Activated CD4-positive, alpha-beta T cell treated with anti-CD3 and anti-CD28 coated beads, Interleukin-2, amount 50 U/mL, for 24 hours (primary cell): ENCODE data around the gene SREBF2.
A peak's percentile ranks its signal among the peaks of the same experiment; 100 is the strongest.

Source experiments
- DNase-seq, 2 donors: peaks; one replicate each; pipeline ENCODE4 v3.0.0-alpha.2; 2020; ENCODE audit warnings: low read depth in 1 of 2, low spot score in 1 of 2

Gene SREBF2

DNA sequence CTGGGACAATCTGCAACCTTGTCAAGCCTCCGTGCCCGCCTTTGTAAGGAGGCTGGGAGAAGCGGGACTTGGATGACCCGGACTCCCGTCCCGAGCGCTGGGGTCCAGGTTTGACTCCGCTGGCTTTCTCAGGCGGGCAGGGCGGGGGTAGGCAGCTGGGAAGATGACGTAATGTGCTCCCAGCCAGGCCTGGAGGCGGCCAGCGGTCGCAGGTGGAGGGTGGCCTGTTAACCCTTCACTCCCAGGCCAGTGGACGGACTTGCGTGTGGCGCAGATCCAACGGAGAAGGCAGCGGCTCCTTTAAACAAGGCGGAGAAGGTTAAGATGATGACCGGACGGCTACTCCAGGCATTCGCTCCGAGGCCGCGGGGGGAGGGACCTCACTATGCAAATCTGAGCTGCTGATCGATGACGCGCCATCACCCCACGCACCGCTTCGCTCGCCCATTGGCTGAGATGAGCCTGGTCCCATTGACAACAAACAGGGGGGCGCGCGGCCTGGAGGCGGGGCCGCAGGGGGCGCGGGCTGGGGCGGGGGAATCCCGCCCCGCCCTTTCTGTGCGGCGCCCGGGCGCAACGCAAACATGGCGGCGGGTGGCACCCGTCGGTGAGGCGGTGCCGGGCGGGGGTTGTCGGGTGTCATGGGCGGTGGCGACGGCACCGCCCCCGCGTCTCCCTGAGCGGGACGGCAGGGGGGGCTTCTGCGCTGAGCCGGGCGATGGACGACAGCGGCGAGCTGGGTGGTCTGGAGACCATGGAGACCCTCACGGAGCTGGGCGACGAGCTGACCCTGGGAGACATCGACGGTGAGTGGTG lies at the start of gene SREBF2:
Gene SREBF2 (plus strand): TSS at position 553 of the 816 bp plus-strand sequence. CDS start 166 bp downstream, at position 719.
- DNase-seq, result peak; percentile 97 to 98

DNA sequence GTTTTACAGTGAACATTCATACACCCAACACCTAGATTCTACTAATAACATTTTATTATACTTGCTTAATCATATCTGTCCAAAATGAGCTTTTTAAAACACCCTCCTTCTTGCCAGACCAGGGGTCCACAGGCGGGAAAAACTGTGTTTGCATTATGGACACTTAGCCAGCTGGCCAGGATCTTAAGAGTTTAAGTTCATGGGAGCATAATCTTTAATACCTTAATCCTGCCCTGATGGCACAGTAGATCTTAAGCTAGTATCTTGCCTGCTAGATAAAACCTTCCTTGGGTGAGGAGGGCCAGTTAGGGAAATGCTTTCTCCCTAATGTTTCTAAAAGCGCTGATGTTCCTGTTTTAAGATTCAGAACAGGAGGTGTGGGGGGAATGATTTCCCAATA lies 45.6 kb upstream of the SREBF2 start:
- DNase-seq, result no peak

DNA sequence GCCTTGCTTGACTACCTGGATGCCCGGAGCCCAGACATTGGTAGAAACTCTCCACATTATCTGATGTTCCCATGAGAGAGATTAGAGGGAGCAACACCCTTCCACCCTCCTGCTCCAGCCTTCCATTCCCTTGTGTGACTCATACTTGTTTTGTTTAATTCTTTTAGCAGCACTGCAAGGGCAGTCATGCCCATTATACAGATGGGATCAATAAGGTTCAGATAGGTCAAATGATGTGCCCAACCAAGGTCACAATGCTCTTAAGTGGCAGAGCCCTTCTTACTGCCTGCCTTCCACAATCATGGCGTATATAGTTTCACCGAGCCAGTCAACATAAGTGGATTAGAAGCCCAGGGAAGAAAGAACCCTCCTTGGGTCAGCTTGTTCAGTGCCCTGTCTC lies 39.0 kb upstream of the SREBF2 start:
- DNase-seq, result no peak

DNA sequence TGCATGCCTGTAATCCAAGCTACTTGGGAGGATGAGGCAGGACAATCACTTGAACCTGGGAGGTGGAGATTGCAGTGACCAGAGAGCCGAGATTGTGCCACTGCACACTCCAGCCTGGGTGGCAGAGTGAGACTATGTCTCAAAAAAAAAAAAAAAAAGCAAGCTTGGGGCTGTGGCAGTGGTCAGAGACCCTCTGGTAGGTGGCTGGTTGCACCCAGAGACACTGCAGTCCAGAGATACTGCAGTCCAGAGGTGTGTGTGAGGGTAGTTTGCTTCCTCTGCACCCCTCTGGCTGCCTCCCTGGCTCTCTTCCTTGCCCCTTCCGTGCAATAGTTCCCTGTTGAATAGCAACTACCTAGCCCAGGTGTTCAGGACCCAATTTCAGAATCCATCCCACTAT lies 34.2 kb upstream of the SREBF2 start:
- no peak for DNase-seq

DNA sequence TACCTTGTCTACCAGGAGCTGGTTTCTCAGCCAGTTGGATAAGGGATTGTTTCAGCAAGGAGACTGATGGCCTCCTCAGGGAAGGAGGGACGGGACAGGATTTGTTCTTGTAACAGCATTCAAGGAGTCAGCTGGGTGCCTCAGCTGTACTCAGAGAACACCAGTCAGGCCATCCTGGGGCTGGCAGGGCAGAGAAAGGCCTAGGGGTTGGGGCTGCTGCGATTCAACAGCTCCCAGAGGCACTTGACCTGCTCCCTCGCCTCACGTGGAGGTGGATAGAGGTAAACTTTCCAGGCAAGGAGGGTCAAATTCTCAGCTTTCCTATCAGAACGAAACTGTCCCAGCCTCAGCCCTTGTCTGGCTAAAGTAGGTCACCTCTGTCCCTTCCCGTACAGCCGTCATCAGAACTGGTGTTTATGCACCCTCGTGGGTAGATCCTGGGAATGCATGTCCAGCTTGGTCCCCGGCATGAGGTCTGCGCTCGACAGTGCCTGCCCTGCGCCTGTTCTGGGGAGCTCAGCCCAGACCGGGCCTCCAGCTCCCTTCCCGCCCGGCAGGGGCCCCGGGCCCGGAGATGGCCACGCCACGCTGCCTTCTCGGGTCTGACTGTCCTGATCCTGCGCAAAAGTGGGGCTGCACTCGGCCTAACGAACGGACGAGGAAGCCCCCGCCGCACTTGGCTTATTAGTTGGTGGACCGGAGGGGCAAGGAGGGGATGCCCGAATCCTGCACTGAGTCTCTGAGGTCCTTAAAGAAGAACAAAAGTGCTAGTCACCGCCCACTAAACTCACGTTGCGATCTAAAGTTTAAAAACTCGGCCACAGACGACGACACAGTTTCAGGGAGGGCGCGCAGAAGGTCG lies 33.2 kb upstream of the SREBF2 start:
- DNase-seq, result no peak

DNA sequence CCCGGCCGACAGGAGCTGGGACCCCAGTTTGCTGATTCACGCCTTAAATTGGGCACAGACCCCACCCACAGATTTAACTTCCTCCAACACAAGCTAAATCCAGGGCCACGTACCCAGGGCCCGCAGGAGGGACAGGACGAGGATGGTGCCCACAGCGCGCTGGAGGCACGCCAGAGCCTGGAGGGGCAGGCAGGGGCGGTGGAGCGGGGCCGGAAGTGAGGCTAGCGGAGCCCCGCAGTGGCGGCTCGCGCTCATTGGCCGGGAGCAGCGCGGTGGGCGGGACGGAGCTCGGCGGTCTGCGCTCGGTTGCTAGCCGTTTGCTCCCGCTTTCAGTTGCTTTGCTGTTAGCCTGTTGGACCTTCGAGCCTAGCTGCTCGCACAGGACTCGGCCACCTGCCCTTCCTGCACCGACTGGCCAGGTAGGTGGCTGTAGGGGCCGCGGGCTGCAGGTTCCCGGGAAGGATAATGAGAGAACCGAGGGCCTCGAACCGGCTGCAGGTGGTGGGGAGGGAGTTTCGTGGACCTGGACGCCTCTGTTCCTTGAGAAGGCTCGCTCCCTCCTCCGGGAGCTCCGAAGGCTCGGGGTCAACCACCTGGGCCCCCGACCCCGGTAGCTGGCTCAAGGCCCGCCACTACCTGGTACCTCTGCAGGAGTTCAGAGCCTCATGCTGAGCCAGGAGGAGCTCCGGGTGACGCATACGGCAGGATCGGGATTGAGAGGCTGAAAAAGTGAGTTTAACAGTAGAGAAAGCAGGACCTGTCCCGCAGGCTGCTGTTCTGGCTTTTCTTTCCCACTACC lies 32.4 kb upstream of the SREBF2 start, which contains the start of gene CCDC134:
Gene CCDC134 (plus strand): TSS at position 332 of the 799 bp plus-strand sequence. CDS start 8,212 bp downstream, outside the sequence.
- DNase-seq, result peak; percentile 76 to 84

DNA sequence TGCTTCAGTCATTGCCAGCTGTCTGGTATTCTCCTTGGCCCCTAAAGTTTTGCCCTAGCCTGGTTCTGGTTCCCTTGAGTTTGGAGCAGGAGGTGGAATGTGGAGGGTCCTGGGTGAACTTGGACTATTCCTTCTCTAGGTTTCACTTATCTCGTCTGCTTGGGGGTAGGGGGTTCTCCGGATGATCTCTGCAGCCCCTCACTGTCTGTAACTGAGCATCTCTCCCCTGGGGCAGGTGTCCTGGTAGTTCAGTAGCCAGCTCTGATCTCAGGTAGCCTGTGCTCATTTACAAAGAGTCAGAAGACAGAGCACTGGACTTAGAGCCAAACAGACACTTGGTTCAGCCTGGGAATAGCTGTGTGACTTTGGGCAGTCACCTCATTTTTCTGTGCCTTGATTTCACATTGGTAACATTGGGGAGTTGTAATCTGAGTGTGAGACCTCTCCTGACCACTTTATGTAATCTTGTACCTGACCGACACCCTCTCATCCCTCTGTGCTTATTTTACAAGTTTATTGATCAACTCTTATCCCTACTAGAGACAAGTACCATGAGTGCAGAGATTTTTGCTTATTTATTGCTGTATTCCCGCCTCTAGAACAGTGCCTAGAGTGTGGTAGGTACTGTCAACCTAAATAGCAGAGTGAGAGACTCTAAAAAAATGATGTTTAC lies 31.6 kb upstream of the SREBF2 start:
- no peak for DNase-seq

DNA sequence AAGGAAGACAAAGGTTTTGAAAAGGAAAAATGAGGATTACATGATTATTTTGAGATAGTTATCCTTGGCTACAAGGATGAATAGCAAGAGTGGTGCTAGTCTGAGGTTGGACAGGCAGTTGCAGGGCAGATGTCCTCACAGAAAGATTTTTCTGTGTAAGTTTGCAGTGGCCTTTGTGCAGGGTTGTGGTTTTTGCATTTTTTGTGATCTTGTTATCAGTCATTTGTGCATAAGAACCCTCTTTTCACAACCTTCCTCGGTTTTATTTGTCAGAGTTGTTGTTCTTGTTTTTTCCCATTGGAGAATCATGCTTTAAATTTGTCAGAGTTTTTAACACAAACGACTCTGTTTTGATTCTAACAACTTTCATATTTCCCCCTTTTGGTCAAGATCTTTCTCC lies 31.0 kb upstream of the SREBF2 start:
- no peak for DNase-seq

DNA sequence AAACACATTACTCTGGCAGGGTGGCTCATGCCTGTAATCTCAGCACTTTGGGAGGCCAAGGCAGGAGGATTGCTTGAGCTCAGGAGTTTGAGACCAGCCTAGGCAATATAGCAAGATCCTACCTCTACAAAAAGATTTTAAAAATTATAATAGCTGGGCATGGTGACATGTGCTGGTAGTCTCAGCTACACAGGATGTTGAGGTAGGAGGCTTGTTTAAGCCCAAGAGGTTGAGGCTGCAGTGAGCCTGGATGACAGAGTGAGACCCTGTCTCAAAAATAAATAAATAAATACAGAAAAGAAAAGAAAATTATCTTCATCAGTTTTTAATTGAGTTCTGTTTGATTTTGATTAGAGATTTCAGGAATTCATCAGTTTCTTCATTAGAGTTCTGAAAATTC lies 27.3 kb upstream of the SREBF2 start:
- DNase-seq, result no peak

DNA sequence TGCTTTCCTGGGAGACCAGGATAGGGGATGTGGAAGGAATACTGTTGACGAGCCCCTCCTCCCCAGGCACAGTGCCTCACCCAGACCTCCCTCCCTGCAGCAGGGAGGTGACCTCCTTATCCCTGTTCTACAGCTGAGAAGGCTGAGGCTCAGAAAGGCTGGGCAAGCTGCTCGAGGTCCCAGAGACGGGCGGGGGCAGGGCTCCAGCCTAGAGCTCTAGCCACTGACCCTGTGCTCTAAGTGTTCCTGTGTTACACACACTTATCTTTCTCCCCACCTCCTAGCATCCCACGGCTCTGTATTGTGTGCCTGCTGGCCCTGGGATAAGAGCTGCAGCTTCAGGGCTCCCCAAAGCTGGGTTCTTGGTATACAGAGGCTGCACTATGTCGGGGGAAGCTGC lies 24.5 kb upstream of the SREBF2 start:
- DNase-seq, result no peak

DNA sequence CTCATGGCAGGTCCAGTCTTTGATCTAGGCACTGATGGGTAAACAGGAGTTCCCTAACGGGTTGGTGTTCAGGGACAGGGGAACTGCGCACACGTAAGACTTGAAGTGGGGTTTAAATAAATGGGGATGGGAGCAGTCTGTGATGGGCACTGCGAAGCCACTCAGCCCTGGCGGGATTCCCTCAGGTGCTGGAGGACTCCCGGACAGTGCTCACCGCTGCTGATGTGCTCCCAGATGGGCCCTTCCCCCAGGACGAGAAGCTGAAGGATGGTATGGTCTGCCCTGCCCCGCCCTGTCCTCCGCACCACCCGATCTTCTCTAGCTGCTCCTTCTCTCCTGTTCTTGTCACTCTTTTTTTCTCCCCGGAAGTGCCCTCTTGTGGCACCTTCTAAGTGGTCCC lies 22.9 kb upstream of the SREBF2 start:
- DNase-seq, result no peak

DNA sequence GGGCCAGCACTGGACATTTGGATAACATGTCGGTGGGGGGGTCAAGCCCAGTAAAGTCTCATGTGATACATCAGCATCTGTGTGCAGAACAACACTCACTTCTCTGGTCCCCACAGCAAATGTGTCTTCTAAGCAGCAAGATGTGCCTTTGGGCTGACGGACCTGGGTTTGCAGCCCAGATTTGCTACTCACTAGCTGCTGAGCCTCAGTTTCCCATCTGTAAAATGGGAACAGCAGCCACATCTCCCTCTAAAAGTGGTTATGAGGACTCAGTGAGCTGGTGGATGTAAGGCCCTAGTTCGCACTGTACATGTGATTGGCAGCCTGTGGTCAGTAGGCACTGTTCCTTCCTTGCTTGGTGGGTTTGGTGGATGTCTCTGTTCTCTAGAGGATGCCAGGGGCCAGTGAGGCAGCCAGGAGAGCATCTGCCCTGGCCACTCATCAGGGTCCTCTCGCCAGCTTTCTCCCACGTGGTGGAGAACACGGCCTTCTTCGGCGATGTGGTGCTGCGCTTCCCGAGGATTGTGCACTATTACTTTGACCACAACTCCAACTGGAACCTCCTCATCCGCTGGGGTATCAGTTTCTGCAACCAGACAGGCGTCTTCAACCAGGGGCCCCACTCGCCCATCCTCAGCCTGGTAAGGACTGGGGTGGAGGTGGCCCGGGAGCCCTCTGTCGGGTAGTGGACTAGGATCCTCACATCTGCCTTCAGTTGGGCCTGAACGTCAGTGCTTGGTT lies 19.9 kb upstream of the SREBF2 start:
- DNase-seq, result no peak

DNA sequence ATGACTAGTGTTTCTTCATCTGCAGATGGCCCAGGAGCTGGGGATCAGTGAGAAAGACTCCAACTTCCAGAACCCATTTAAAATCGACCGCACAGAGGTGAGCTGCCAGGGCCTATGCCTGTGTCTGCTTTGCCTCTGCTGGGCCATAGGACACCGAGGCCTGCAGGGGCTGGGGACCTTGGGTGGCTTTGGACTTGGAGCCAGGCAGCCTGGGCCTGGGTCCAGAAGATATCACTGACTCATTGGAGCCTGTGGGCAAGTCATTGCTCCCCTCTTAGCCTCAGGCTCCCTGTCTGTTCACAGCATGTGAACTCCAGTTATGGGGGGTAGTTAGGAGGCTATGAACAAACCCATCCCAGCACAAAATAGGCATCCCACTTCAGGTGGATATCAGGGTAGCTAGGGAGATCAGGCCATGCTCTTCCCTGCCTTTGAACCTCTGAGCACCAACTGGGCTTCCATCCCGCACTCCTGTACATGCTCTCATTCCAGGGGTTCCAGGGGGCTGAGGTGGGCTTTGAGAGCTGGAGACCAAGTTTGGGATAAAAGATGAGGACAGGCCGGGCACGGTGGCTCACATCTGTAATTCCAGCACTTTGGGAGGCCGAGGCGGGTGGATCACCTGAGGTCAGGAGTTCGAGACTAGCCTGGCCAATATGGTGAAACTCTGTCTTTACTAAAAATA lies 19.0 kb upstream of the SREBF2 start:
- no peak for DNase-seq

DNA sequence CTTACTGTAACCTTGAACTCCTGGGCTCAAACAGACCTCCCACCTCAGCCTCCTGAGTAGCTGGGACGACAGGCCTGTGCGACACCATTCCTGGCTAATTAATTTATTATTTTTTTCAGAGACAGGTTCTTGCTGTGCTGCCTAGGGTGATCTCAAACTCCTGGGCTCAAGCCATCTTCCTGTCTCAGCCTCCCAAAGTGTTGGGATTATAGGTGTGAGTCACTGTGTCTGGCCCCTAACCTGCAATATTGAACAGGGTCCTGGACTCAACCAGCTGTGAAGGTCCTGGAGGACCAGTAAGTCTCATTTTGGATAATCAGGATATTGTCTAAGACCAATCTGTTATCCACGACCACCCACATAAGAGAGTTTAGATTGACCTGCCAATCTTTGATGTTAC lies 17.2 kb upstream of the SREBF2 start:
- no peak for DNase-seq

DNA sequence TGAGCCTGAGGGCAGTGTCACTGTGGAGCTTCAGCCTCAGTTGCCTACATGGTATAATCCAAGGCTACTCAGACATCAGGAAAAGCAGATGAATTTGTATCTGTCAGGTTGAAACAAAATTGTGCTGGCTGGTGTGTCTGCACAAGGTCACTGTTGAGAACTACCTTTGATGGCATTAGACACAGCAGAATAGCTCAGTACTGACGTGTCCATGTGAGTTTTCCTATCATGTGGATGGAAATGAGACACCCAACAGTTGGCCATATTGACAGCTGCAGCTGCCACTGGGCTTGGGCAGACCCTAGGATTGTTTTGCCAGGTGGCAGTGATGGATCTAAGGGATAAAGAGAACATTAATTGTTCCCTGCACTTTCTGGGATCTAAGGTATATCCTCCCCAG lies 16.7 kb upstream of the SREBF2 start:
- DNase-seq, result no peak

DNA sequence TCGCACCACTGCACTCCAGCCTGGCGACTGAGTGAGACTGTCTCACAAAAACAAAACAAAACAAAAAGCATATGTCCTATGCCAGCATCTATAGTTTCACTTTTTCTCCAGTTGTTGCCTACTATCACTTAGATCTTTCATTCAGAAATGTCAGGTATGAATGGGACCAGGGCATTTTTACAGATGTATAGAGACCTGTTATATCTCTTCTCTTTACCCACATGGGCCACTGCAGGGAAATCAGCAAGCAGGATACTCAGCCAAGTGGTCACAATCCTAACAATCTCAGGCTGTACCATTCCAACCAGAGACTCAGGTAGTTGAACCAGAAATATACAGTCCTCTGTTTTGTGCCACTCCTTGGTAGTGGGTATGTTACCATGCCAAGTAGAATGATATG lies 16.0 kb upstream of the SREBF2 start:
- DNase-seq, result no peak

DNA sequence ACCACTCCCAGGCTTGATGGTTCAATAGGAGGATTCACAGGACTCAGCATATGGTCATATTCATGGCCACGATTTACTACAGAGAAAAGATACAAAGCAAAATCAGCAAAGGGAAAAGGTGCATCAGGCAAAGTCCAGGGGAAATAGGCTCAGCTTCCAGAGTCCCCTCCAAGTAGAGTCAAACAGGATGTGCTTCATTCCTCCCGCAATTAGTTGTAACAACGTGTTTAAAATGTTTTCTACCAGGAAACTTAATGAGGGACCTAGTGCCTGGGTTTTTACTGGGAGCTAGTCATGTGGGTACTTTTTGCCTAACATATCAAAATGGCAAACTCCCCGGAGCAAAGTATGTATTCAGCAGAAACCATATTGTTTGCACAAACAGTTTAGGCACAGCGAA lies 14.9 kb upstream of the SREBF2 start:
- DNase-seq, result no peak

DNA sequence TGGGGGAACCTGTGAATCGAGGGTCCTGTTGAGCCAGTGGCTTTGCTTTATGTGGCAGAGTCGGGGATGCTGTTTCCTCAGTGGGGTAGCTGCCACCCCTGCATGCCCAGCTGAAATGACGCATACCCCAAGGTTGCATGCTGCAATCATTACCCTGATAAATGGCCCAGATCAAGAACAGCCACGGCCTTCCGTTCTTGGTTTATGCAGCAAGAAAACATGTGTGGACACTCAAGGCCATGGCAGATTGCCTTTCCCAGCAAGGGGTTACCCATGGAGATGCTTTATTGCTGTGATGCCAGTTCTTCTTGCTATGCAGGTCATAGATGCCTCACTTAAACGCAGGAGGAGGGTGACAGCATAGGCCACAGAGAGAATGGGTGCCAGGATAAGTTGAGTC lies 14.3 kb upstream of the SREBF2 start:
- no peak for DNase-seq

DNA sequence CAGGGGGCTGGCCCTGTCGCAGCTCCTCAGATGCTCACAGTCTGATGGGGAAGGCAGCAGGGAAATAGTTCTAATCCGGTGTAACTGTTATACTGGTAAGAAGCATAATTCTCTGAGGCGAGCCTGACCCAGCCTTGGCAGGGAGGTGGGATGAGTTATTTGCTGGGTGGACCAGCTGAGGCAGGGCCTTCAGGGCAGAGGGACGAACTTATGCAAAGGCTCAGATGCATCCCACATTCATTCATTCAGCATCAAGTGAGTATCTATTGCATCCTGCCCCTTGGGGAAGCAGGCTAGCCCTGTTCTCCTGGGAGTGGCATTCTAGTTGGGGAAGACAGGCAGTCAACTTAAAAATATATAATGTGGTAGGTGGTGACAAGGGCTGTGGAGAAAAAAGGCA lies 13.6 kb upstream of the SREBF2 start:
- DNase-seq, result no peak

DNA sequence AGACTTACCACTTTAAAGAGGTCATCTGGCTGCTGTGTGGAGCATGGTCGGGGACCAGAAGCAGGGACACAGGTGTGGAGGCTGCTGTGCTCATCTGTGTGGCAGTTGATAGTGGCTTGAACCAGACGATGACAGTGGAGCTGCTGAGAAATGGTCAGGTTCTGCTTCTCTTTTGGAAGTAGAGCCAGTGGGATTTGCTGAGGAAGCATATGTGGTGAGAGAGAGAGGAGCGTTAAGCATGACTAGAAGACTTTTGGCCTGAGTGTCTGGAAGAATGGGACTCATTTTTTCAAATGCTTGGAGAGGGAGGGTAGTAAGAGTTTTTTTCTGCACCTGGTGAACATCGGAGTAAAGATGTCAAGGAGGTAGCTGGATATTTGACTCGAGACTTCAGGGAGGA lies 12.5 kb upstream of the SREBF2 start:
- no peak for DNase-seq
